ENCODE data around the gene MAP2K4.

GRCh38 chr17:11999696-12000095, 21.0 kb upstream of the MAP2K4 start:
- TF ChIP-seq POLR2AphosphoS5 (IDR thresholded peaks at IDR 0.05; ENCODE audit: borderline replicate concordance, low read depth, low read length), result no peak
- TF ChIP-seq EZH2 (IDR thresholded peaks at IDR 0.05), result no peak

Measured in SK-N-MC (cell line).